Measurements from ENCODE around the gene RSPH1.

Gene RSPH1

GRCh38 chr21:42522271-42522670 lies 26.2 kb upstream of the RSPH1 start:
- DNase-seq (ENCODE audit: low read depth in 2 of 2), result no peak
- TF ChIP-seq CTCF (IDR thresholded peaks at IDR 0.05; ENCODE audit: low read depth, low read length), result no peak
- H3K4me3 ChIP-seq (replicated peaks in 1 of 2; ENCODE audit: low read depth in 2 of 2, low read length in 2 of 2), result no peak overlapping the region

- TF ChIP-seq CTCF (IDR thresholded peaks at IDR 0.05; ENCODE audit: low read depth, low read length), result no peak
- DNase-seq (ENCODE audit: low read depth in 2 of 2), result no peak
- no peak overlapping the region for H3K4me3 ChIP-seq (replicated peaks in 1 of 2; ENCODE audit: low read depth in 2 of 2, low read length in 2 of 2)
Observed at GRCh38 chr21:42521805-42522204, 25.8 kb upstream of the RSPH1 start.

GRCh38 chr21:42521384-42521783 lies 25.4 kb upstream of the RSPH1 start:
- H3K4me3 ChIP-seq (replicated peaks in 1 of 2; ENCODE audit: low read depth in 2 of 2, low read length in 2 of 2), result no peak overlapping the region
- TF ChIP-seq CTCF (IDR thresholded peaks at IDR 0.05; ENCODE audit: low read depth, low read length), result no peak
- DNase-seq (ENCODE audit: low read depth in 2 of 2), result no peak

- no peak for DNase-seq (ENCODE audit: low read depth in 2 of 2)
- TF ChIP-seq CTCF (IDR thresholded peaks at IDR 0.05; ENCODE audit: low read depth, low read length), result peak; percentile 34
- no peak overlapping the region for H3K4me3 ChIP-seq (replicated peaks in 1 of 2; ENCODE audit: low read depth in 2 of 2, low read length in 2 of 2)
Observed at GRCh38 chr21:42520628-42521253, 24.7 kb upstream of the RSPH1 start.

- H3K4me3 ChIP-seq (replicated peaks in 1 of 2; ENCODE audit: low read depth in 2 of 2, low read length in 2 of 2), result no peak overlapping the region
- no peak for TF ChIP-seq CTCF (IDR thresholded peaks at IDR 0.05; ENCODE audit: low read depth, low read length)
- DNase-seq (ENCODE audit: low read depth in 2 of 2), result peak in 1 of 2 donors; percentile 32
Observed at GRCh38 chr21:42518626-42519025, 22.6 kb upstream of the RSPH1 start.

GRCh38 chr21:42518215-42518614 lies 22.2 kb upstream of the RSPH1 start:
- DNase-seq (ENCODE audit: low read depth in 2 of 2), result peak; percentile 52 to 79
- no peak for TF ChIP-seq CTCF (IDR thresholded peaks at IDR 0.05; ENCODE audit: low read depth, low read length)
- H3K4me3 ChIP-seq (replicated peaks in 1 of 2; ENCODE audit: low read depth in 2 of 2, low read length in 2 of 2), result no peak overlapping the region
